Gastroesophageal sphincter (tissue), 4 donors: Measurements from ENCODE around the gene F2. TPM values are rescaled to one million over a fixed set of nuclear protein-coding genes. Genes with fewer than 3 reads are reported as not detected.

ENCODE experiments used
- ATAC-seq: fragments of 150-250 bp; one replicate; pipeline ENCODE4 v1.9.1; 2016; ENCODE audit warnings: mild to moderate bottlenecking, moderate library complexity
- H3K27ac ChIP-seq, 4 donors: fragments of 200-600 bp; sonication (generic) in 3 of 4; 1 replicate in 3 of 4; 2 replicates in 1 of 4; pipeline ENCODE4 v1.5.1; 2016 to 2019
- H3K27me3 ChIP-seq: fragments of 200-600 bp; sonication (generic); one replicate; pipeline ENCODE4 v1.5.1; 2019
- H3K36me3 ChIP-seq, 2 donors: fragments of 200-600 bp; sonication (generic); one replicate each; pipeline ENCODE4 v1.5.1; 2019; ENCODE audit warnings: control low read depth in 1 of 2
- H3K4me1 ChIP-seq, 3 donors: fragments of 200-600 bp; sonication (generic); 1 replicate in 2 of 3; 2 replicates in 1 of 3; pipeline ENCODE4 v1.5.1; 2016 to 2019; ENCODE audit warnings: control low read depth in 2 of 3
- H3K4me3 ChIP-seq, 2 donors: fragments of 200-600 bp; sonication (generic); one replicate each; pipeline ENCODE4 v1.5.1; 2019; ENCODE audit warnings: mild to moderate bottlenecking in 1 of 2, moderate library complexity in 1 of 2
- H3K9me3 ChIP-seq, 3 donors: fragments of 200-600 bp; sonication (generic); one replicate each; pipeline ENCODE4 v1.5.1; 2017 to 2019; ENCODE audit warnings: control low read depth in 2 of 3
- EP300 ChIP-seq: sonication (generic); formaldehyde crosslinking; IDR thresholded peaks from one replicate; pipeline ENCODE4 v1.6.1; 2017; ENCODE audit warnings: antibody characterized with exemption, mild to moderate bottlenecking
- POLR2A ChIP-seq, 2 donors: fragments of 450-650 bp; IDR thresholded peaks; one replicate each; pipeline ENCODE4 v1.6.1; 2017; ENCODE audit warnings: antibody characterized with exemption in 2 of 2, mild to moderate bottlenecking in 2 of 2, moderate library complexity in 1 of 2
- POLR2AphosphoS5 ChIP-seq: sonication (generic); formaldehyde crosslinking; IDR thresholded peaks from one replicate; pipeline ENCODE4 v1.6.1; 2017; ENCODE audit warnings: antibody characterized with exemption
- WGBS, 2 donors: methylation state at CpG; one replicate each; pipeline ENCODE4 v1.1.5; 2018; ENCODE audit warnings: low coverage in 1 of 2; 5-methylcytosine and 5-hydroxymethylcytosine counted together
- total RNA-seq, 4 donors: library from RNA; depleted of rRNA; stranded (reverse); fragments of >200 nt; gene quantifications; one replicate each; pipeline ENCODE4 v1.1.0, GENCODE V29; 2016
- TF ChIP-seq, protein P1 (sequence below), 4 experiments: fragments of 200-600 bp in 2 of 4; fragments of 450-650 bp in 2 of 4; sonication (generic) in 1 of 4; IDR thresholded peaks; one replicate each; pipeline ENCODE4 v1.5.1; 2017 to 2019; ENCODE audit warnings: antibody characterized with exemption in 4 of 4, mild to moderate bottlenecking in 2 of 4, moderate library complexity in 2 of 4

F2 gene
- total RNA-seq, 4 donors from 2014 or later = 0.62 to 3.6 TPM; not detected in 2

DNA sequence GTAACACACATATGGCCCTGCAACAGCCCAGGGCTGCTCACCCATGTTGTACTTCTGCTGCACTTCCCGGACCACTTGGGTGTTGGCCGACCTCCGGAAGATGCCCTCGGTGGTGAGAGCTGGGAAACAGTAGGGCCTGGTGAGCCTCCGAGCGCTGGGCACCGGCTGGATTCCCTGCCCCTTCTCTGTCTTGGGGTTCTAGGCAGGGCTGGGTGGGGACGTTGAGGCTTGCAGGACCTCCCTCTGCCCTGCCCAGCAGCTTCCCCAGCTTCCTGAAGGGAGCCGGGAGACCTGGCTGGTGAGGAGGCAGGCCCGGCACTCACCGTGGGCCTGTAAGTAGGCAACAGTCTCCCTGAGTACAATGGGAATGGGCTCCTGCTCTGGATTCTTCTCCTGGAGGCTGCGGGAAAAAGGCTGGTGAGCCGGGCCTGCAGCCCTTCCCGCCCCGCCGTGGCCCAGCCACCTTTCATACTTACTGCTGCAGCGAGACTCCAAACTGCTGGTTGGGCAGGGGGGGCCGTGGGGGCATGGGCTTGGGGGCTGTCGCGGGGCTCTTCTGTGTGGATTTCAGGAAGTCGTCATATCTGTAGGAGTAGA lies 38.8 kb upstream of the F2 start:
- H3K36me3 ChIP-seq = peaks cover 0 to 82% of the 10 kb centered on the region in 2 donors
- H3K27ac ChIP-seq = no peak overlapping the region
- no peaks in the 10 kb centered on the region for H3K27me3 ChIP-seq
- no peak for ATAC-seq
- WGBS, 2 donors = 87% methylated on average over 3 of the region's 21 CpGs; no CpG with 5 or more reads in 1 of the 2 donors
- H3K4me1 ChIP-seq = peaks cover 4 to 40% (median 20%) of the 10 kb centered on the region in 3 donors
- no peak for TF ChIP-seq POLR2AphosphoS5
- TF ChIP-seq, protein P1, sequence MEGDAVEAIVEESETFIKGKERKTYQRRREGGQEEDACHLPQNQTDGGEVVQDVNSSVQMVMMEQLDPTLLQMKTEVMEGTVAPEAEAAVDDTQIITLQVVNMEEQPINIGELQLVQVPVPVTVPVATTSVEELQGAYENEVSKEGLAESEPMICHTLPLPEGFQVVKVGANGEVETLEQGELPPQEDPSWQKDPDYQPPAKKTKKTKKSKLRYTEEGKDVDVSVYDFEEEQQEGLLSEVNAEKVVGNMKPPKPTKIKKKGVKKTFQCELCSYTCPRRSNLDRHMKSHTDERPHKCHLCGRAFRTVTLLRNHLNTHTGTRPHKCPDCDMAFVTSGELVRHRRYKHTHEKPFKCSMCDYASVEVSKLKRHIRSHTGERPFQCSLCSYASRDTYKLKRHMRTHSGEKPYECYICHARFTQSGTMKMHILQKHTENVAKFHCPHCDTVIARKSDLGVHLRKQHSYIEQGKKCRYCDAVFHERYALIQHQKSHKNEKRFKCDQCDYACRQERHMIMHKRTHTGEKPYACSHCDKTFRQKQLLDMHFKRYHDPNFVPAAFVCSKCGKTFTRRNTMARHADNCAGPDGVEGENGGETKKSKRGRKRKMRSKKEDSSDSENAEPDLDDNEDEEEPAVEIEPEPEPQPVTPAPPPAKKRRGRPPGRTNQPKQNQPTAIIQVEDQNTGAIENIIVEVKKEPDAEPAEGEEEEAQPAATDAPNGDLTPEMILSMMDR (IDR thresholded peaks at IDR 0.05) = no peak
- no peak for TF ChIP-seq EP300
- TF ChIP-seq POLR2A (IDR thresholded peaks at IDR 0.05) = no peak
- no peaks in the 10 kb centered on the region for H3K9me3 ChIP-seq
- H3K4me3 ChIP-seq = no peak overlapping the region

DNA sequence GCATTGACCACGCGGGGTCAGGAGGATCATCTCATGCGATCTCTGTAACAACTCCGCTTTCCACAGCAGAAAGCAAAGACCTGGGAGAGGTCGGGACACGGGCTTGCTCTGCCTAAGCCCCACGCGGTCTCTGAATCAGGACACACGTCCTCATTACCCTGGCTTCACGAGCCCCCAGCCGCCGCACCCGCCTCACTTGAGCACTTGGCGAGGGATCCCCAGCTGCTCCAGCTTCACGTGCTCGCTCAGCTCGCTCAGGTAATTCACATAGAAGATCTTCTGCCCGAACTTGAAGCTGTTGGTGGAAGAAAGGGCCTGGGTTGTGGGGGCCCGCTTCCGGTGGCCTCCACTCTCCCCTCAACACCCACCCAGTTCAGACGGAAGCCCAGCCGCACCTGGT lies 38.2 kb upstream of the F2 start:
- Histone ChIP-seq H3K4me1 (peaks cover under 1 to 35% (median 14%) of the 10 kb centered on the region in 3 donors), H3K4me3 (no peak overlapping the region), H3K9me3 (no peaks in the 10 kb centered on the region), H3K27ac (no peak overlapping the region), H3K36me3 (peaks cover 0 to 88% of the 10 kb centered on the region in 2 donors), H3K27me3 (no peaks in the 10 kb centered on the region)
- WGBS, 2 donors = 70 to 80% methylated on average over 2 to 3 of the region's 22 CpGs
- ATAC-seq = no peak
- TF ChIP-seq EP300 (no peak), POLR2AphosphoS5 (no peak), POLR2A (IDR thresholded peaks at IDR 0.05) (no peak)
- TF ChIP-seq, protein P1 (IDR thresholded peaks at IDR 0.05) = no peak

DNA sequence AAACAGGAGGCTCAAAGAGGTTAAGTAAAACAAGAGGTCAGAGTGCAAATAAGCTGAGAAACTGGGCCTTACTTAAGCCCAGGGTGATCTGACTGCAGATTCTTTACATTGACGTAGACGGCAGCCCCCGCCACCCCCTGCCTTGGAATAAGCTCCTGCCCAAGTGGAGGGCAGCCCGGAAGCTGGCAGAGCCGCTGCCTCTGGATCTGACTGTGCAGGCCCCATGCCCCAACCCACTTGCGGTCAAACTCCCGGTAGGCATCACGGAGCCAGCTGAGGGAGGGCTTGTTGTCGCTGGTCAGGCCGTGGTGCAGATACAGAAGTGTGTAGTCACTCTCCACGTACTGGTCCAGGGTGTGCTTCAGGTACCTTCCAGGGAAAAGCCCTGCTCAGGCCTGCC lies 37.2 kb upstream of the F2 start:
- H3K27ac ChIP-seq = no peak overlapping the region

DNA sequence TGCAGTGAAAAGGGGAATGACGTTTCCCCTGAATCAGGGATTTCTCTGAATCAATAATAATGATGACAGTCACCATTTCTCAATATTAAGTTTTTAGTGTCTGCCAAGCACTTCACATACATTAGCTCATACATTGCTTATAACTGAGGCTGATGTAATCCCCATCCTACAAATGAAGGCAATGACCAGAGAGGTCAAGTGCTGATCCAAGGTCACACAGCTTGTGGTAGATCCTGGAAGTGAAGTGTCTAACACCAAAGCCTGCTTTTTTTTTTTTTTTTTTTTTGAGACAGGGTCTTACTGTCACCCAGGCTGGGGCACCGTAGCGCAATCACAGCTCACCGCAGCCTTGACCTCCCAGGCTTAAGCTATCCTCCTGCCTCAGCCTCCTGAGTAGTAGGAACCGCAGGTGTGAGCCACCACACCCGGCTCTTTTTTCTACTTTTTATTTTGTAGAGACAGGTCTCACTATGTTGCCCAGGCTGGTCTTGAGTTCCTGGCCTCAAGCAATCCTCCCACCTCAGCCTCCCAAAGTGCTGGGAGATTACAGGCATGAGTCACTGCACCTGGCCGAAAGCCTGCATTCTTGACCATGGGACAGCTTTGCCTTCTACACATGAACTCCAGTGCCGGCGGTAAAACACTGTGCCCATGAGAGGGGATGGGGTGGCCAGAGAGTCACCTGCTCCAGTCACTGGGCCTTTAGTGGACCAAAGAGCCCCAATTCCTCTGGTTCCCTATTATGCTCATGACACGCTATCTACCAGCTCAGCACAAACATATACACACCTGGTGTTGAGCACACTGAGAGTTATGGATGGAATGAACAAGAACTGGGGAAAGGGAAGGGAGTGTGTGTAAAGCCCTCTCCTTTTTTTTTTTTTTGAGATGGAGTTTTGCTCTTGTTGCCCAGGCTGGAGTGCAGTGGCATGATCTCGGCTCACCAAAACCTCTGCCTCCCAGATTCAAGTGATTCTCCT lies 36.0 kb upstream of the F2 start:
- H3K36me3 ChIP-seq = peaks cover 0 to 89% of the 10 kb centered on the region in 2 donors
- no peak for ATAC-seq
- no peak for TF ChIP-seq EP300
- no peak for TF ChIP-seq POLR2AphosphoS5
- TF ChIP-seq, protein P1 (IDR thresholded peaks at IDR 0.05) = no peak
- no peak for TF ChIP-seq POLR2A (IDR thresholded peaks at IDR 0.05)
- H3K4me1 ChIP-seq = peaks cover 0 to 34% (median 3%) of the 10 kb centered on the region in 3 donors
- peak overlapping the region in 3 of 4 donors; percentile 11 to 57 (median 38) for H3K27ac ChIP-seq
- no peaks in the 10 kb centered on the region for H3K9me3 ChIP-seq
- 80 to 82% methylated on average over 3 to 6 of the region's 11 CpGs for WGBS, 2 donors
- H3K4me3 ChIP-seq = no peak overlapping the region
- H3K27me3 ChIP-seq = no peaks in the 10 kb centered on the region

More for the DNA sequence above, 37.2 kb upstream of the F2 start:
- H3K9me3 ChIP-seq = no peaks in the 10 kb centered on the region
- H3K4me1 ChIP-seq = peaks cover 0 to 28% (median 6%) of the 10 kb centered on the region in 3 donors
- TF ChIP-seq POLR2AphosphoS5 (no peak), POLR2A (IDR thresholded peaks at IDR 0.05) (no peak), EP300 (no peak)
- TF ChIP-seq, protein P1 (IDR thresholded peaks at IDR 0.05) = no peak
- no peaks in the 10 kb centered on the region for H3K27me3 ChIP-seq
- WGBS, 2 donors = 87 to 100% methylated on average over 2 to 10 of the region's 11 CpGs
- H3K36me3 ChIP-seq = peaks cover 0 to 89% of the 10 kb centered on the region in 2 donors
- H3K4me3 ChIP-seq = no peak overlapping the region
- ATAC-seq = no peak
